GM18909 (cell line): Measurements from ENCODE around the gene CHST4.
"Not testable (repeated sequence)": the region's sequence is repeated elsewhere in the genome, so short reads cannot be mapped to it uniquely, and the experiment has no call there.

Experiments
- ATAC-seq: cut with Tn5 transposase; IDR thresholded peaks from one replicate; pipeline ENCODE4 v1.9.1; 2021; ENCODE audit warnings: mild to moderate bottlenecking; ENCODE audit not compliant: unreplicated experiment, poor library complexity

CHST4 gene

GRCh38 chr16:71520550-71520949 lies 5.7 kb upstream of the CHST4 start:
- no peak for ATAC-seq

GRCh38 chr16:71524566-71525553 lies 1.4 kb upstream of the CHST4 start:
- no peak for ATAC-seq

- no peak for ATAC-seq
Measured at GRCh38 chr16:71528257-71528656, 2.0 kb downstream of the CHST4 start.

- no peak for ATAC-seq
Measured at GRCh38 chr16:71528863-71529262, 2.6 kb downstream of the CHST4 start.

- no peak for ATAC-seq
Measured at GRCh38 chr16:71532366-71532765, 6.1 kb downstream of the CHST4 start.

- ATAC-seq = no peak
Measured at GRCh38 chr16:71536752-71537499, 10.7 kb downstream of the CHST4 start.

- no peak for ATAC-seq
Measured at GRCh38 chr16:71537643-71538042, 11.4 kb downstream of the CHST4 start.

GRCh38 chr16:71542377-71542776 lies 16.2 kb downstream of the CHST4 start:
- peak; percentile 60 for ATAC-seq

GRCh38 chr16:71547168-71547567 lies 20.9 kb downstream of the CHST4 start:
- ATAC-seq = no peak

GRCh38 chr16:71552698-71553503 lies 26.7 kb downstream of the CHST4 start:
- ATAC-seq = no peak

- no peak for ATAC-seq
Measured at GRCh38 chr16:71555230-71555891, 29.1 kb downstream of the CHST4 start.

GRCh38 chr16:71557299-71557698 lies 31.1 kb downstream of the CHST4 start:
- ATAC-seq = no peak

- ATAC-seq = no peak
Measured at GRCh38 chr16:71557954-71558582, 31.8 kb downstream of the CHST4 start.

- no peak for ATAC-seq
Measured at GRCh38 chr16:71559855-71560254, 33.6 kb downstream of the CHST4 start.

- ATAC-seq = not testable (repeated sequence)
Measured at GRCh38 chr16:71561886-71562285, 35.7 kb downstream of the CHST4 start.

- ATAC-seq = no peak
Measured at GRCh38 chr16:71562552-71562951, 36.3 kb downstream of the CHST4 start.

GRCh38 chr16:71564335-71564967 lies 38.2 kb downstream of the CHST4 start:
- ATAC-seq = no peak

GRCh38 chr16:71565812-71566700 lies 39.8 kb downstream of the CHST4 start:
- ATAC-seq = no peak
